CD8-positive, alpha-beta memory T cell (primary cell): ENCODE measurements around the gene RSL1D1. TPM values are rescaled to one million over a fixed set of nuclear protein-coding genes. Genes with fewer than 3 reads are reported as not detected.
A peak's percentile ranks its signal among the peaks of the same experiment; 100 is the strongest.

ENCODE experiments used
- CTCF ChIA-PET: fragments of 350-600 bp; sonication (Branson Sonifier 250); formaldehyde crosslinking; loops from one replicate; lab custom pipeline; 2021; ENCODE audit warnings: antibody characterized with exemption; lab: Charles Lee
- POLR2A ChIA-PET: fragments of 350-600 bp; sonication (Branson Sonifier 250); formaldehyde crosslinking; loops from one replicate; lab custom pipeline; 2021; ENCODE audit warnings: antibody characterized with exemption; lab: Charles Lee
- DNase-seq, 5 donors: peaks; one replicate each; pipeline versions ENCODE4 v3.0.0 to v3.0.0-alpha.2; 2020 to 2022; ENCODE audit warnings: mixed read lengths in 1 of 5
- H3K27ac ChIP-seq: one replicate; pipeline ENCODE4 v1.7.0; 2013; ENCODE audit warnings: low read depth, mild to moderate bottlenecking, low read length, moderate library complexity
- H3K27me3 ChIP-seq: 2 replicates; pipeline ENCODE4 v1.7.0; 2013; ENCODE audit warnings: low read length, mild to moderate bottlenecking; ENCODE audit not compliant: insufficient read depth, poor library complexity, severe bottlenecking
- H3K36me3 ChIP-seq: 2 replicates; pipeline ENCODE4 v1.7.0; 2013; ENCODE audit warnings: mild to moderate bottlenecking, low read length, moderate library complexity; ENCODE audit not compliant: insufficient read depth
- H3K4me1 ChIP-seq: 2 replicates; pipeline ENCODE4 v1.7.0; 2013; ENCODE audit warnings: mild to moderate bottlenecking, low read length, moderate library complexity; ENCODE audit not compliant: insufficient read depth
- H3K4me3 ChIP-seq: 2 replicates; pipeline ENCODE4 v1.7.0; 2013; ENCODE audit warnings: mild to moderate bottlenecking, low read length
- H3K9me3 ChIP-seq: 2 replicates; pipeline ENCODE4 v1.7.0; 2013; ENCODE audit warnings: mild to moderate bottlenecking, low read length
- H3K27ac Mint-ChIP-seq, 8 donors: one replicate each; pipeline ENCODE4 v1.8.0; 2020 to 2021; ENCODE audit warnings: mixed read lengths in 8 of 8, mild to moderate bottlenecking in 6 of 8, inconsistent platforms in 3 of 8, moderate library complexity in 3 of 8
- H3K27me3 Mint-ChIP-seq, 2 donors: one replicate each; pipeline ENCODE4 v1.8.0; 2020 to 2021; ENCODE audit warnings: mixed read lengths in 2 of 2, mild to moderate bottlenecking in 1 of 2, moderate library complexity in 1 of 2
- H3K36me3 Mint-ChIP-seq, 3 donors: one replicate each; pipeline ENCODE4 v1.8.0; 2020 to 2021; ENCODE audit warnings: mixed read lengths in 3 of 3, inconsistent platforms in 1 of 3, mild to moderate bottlenecking in 1 of 3
- H3K4me1 Mint-ChIP-seq, 3 donors: one replicate each; pipeline ENCODE4 v1.8.0; 2020 to 2021; ENCODE audit warnings: mixed read lengths in 3 of 3, inconsistent platforms in 1 of 3, mild to moderate bottlenecking in 1 of 3
- H3K4me3 Mint-ChIP-seq, 7 donors: one replicate each; pipeline ENCODE4 v1.8.0; 2020 to 2021; ENCODE audit warnings: mixed read lengths in 7 of 7, mild to moderate bottlenecking in 6 of 7, moderate library complexity in 4 of 7, inconsistent platforms in 2 of 7
- H3K9me3 Mint-ChIP-seq, 5 donors: one replicate each; pipeline ENCODE4 v1.8.0; 2020 to 2022; ENCODE audit warnings: mixed read lengths in 5 of 5, mild to moderate bottlenecking in 3 of 5, moderate library complexity in 2 of 5, inconsistent platforms in 1 of 5
- polyA plus RNA-seq: library from polyadenylated mRNA; unstranded; fragments of 300-500 nt; fragmentation: Illumina TruSeq; gene quantifications from one replicate; pipeline ENCODE4 v1.2.3, GENCODE V29; 2021
- total RNA-seq, 2 experiments: library from RNA; stranded (reverse); gene quantifications; one replicate each; pipeline ENCODE4 v1.2.3, GENCODE V29; 2021

RSL1D1 gene
- total and polyA plus RNA-seq, 3 experiments from 2014 or later, result 265 to 362 (median 355) TPM

- Mint-ChIP-seq H3K4me3 (no peak overlapping the region), H3K27me3 (no peaks in the 10 kb centered on the region), H3K4me1 (peaks cover 0 to 5% (median 0%) of the 10 kb centered on the region in 3 donors), H3K27ac (peak overlapping the region in 1 of 8 donors; percentile 20), H3K9me3 (no peaks in the 10 kb centered on the region), H3K36me3 (peaks cover 9 to 81% (median 19%) of the 10 kb centered on the region in 3 donors)
- ChIA-PET CTCF (no interaction called here), POLR2A (no interaction called here)
- Histone ChIP-seq H3K27me3 (no peaks in the 10 kb centered on the region), H3K36me3 (peaks cover 42% of the 10 kb centered on the region), H3K9me3 (no peaks in the 10 kb centered on the region), H3K27ac (no peak overlapping the region), H3K4me1 (no peaks in the 10 kb centered on the region), H3K4me3 (no peak overlapping the region)
- DNase-seq, result no peak
Measured at GRCh38 chr16:11884035-11884434, 32.7 kb upstream of the RSL1D1 start.

GRCh38 chr16:11880007-11880406 lies 28.7 kb upstream of the RSL1D1 start:
- Mint-ChIP-seq H3K27ac (no peak overlapping the region), H3K36me3 (peaks cover 2 to 78% (median 21%) of the 10 kb centered on the region in 3 donors), H3K27me3 (no peaks in the 10 kb centered on the region), H3K4me3 (no peak overlapping the region), H3K9me3 (no peaks in the 10 kb centered on the region), H3K4me1 (peaks cover 0 to 5% (median 0%) of the 10 kb centered on the region in 3 donors)
- no peaks in the 10 kb centered on the region for H3K27me3 ChIP-seq
- peaks cover 51% of the 10 kb centered on the region for H3K36me3 ChIP-seq
- no peak overlapping the region for H3K4me3 ChIP-seq
- no peaks in the 10 kb centered on the region for H3K9me3 ChIP-seq
- H3K27ac ChIP-seq, result no peak overlapping the region
- POLR2A ChIA-PET, result no interaction called here
- H3K4me1 ChIP-seq, result no peaks in the 10 kb centered on the region
- CTCF ChIA-PET, result no interaction called here
- no peak for DNase-seq

DNA sequence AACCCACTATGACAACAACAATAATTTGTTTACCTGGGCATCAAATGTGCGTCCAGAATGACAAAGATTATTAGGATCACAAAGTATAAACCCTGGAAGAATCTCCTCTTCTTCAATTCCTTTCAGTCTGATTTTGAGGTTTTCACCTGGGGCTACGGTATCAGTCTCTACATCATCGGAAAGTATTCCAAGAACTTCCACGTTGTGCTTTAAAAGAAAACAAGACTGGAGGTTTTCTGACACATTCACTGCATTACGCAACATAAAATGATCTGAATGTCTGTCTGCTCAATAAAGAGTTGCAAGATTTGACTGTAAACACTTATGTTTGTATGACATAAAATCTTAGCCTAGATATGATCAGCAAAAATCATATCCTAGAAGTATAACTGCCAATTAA lies 26.0 kb upstream of the RSL1D1 start:
- DNase-seq, result no peak
- ChIA-PET POLR2A (no interaction called here), CTCF (no interaction called here)
- Histone ChIP-seq H3K9me3 (no peaks in the 10 kb centered on the region), H3K27ac (no peak overlapping the region), H3K4me1 (no peaks in the 10 kb centered on the region), H3K36me3 (peaks cover 45% of the 10 kb centered on the region), H3K4me3 (no peak overlapping the region), H3K27me3 (no peaks in the 10 kb centered on the region)
- Mint-ChIP-seq H3K4me3 (no peak overlapping the region), H3K27ac (peak overlapping the region in 2 of 8 donors; percentile 17 to 18), H3K9me3 (no peaks in the 10 kb centered on the region), H3K4me1 (peaks cover 0 to 5% (median 0%) of the 10 kb centered on the region in 3 donors), H3K36me3 (peaks cover 0 to 83% (median 27%) of the 10 kb centered on the region in 3 donors), H3K27me3 (no peaks in the 10 kb centered on the region)

GRCh38 chr16:11876306-11876705 lies 25.0 kb upstream of the RSL1D1 start:
- Histone ChIP-seq H3K36me3 (peaks cover 36% of the 10 kb centered on the region), H3K4me1 (no peaks in the 10 kb centered on the region), H3K27ac (no peak overlapping the region), H3K27me3 (no peaks in the 10 kb centered on the region), H3K9me3 (no peaks in the 10 kb centered on the region), H3K4me3 (no peak overlapping the region)
- peak overlapping the region in 2 of 8 donors; percentile 18 to 27 for H3K27ac Mint-ChIP-seq
- H3K4me1 Mint-ChIP-seq, result peaks cover 0 to 5% (median 0%) of the 10 kb centered on the region in 3 donors
- H3K27me3 Mint-ChIP-seq, result no peaks in the 10 kb centered on the region
- ChIA-PET POLR2A (no interaction called here), CTCF (no interaction called here)
- H3K9me3 Mint-ChIP-seq, result no peaks in the 10 kb centered on the region
- no peak overlapping the region for H3K4me3 Mint-ChIP-seq
- no peak for DNase-seq
- peaks cover 0 to 81% (median 25%) of the 10 kb centered on the region in 3 donors for H3K36me3 Mint-ChIP-seq

- Histone ChIP-seq H3K36me3 (peaks cover 36% of the 10 kb centered on the region), H3K9me3 (no peaks in the 10 kb centered on the region), H3K4me1 (no peaks in the 10 kb centered on the region), H3K27me3 (no peaks in the 10 kb centered on the region), H3K4me3 (no peak overlapping the region), H3K27ac (no peak overlapping the region)
- DNase-seq, result no peak
- Mint-ChIP-seq H3K27me3 (no peaks in the 10 kb centered on the region), H3K27ac (peak overlapping the region in 1 of 8 donors; percentile 39), H3K9me3 (no peaks in the 10 kb centered on the region), H3K4me1 (peaks cover 0 to 5% (median 0%) of the 10 kb centered on the region in 3 donors), H3K36me3 (peaks cover 0 to 80% (median 25%) of the 10 kb centered on the region in 3 donors), H3K4me3 (no peak overlapping the region)
- CTCF ChIA-PET, result no interaction called here
- POLR2A ChIA-PET, result interaction anchor here (0.5 kb wide), 1 partner anchor 9 kb away, joined by 3 read pairs; no protein-coding TSS in a partner anchor
Measured at GRCh38 chr16:11875721-11876120, 24.4 kb upstream of the RSL1D1 start.

- Histone ChIP-seq H3K27ac (no peak overlapping the region), H3K4me3 (no peak overlapping the region), H3K9me3 (no peaks in the 10 kb centered on the region), H3K36me3 (peaks cover 18% of the 10 kb centered on the region), H3K27me3 (no peaks in the 10 kb centered on the region), H3K4me1 (no peaks in the 10 kb centered on the region)
- no peak for DNase-seq
- no peaks in the 10 kb centered on the region for H3K27me3 Mint-ChIP-seq
- peaks cover 0 to 74% (median 19%) of the 10 kb centered on the region in 3 donors for H3K36me3 Mint-ChIP-seq
- no peak overlapping the region for H3K4me3 Mint-ChIP-seq
- peaks cover 0 to 6% (median 0%) of the 10 kb centered on the region in 3 donors for H3K4me1 Mint-ChIP-seq
- H3K27ac Mint-ChIP-seq, result peak overlapping the region in 4 of 8 donors; percentile 30 to 42 (median 36)
- ChIA-PET CTCF (no interaction called here), POLR2A (no interaction called here)
- H3K9me3 Mint-ChIP-seq, result no peaks in the 10 kb centered on the region
Measured at GRCh38 chr16:11871193-11871592, 19.9 kb upstream of the RSL1D1 start.

DNA sequence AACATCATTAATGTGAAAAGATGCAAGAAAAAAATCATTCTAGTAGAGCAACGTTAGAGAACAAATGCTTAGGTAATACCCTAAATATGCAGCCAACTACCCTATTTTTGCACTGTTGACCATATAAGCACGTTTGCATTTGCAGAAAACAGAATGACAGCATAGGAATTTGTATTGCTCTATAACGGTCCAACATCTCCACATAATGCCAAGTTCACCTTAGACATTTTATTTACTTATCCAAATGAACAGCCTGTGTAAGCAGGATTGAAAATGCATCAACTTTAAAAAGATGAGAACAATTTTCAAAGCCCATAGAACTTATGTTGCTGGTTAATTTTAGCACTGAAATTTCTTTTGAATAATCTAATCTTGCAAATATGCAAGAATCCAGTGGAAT lies 19.1 kb upstream of the RSL1D1 start:
- H3K9me3 Mint-ChIP-seq, result no peaks in the 10 kb centered on the region
- no peak overlapping the region for H3K27ac ChIP-seq
- DNase-seq, result no peak
- H3K4me1 Mint-ChIP-seq, result peaks cover 0 to 10% (median 5%) of the 10 kb centered on the region in 3 donors
- no peaks in the 10 kb centered on the region for H3K27me3 Mint-ChIP-seq
- H3K36me3 ChIP-seq, result peaks cover 10% of the 10 kb centered on the region
- no peaks in the 10 kb centered on the region for H3K27me3 ChIP-seq
- no peaks in the 10 kb centered on the region for H3K9me3 ChIP-seq
- peaks cover 0 to 66% (median 13%) of the 10 kb centered on the region in 3 donors for H3K36me3 Mint-ChIP-seq
- POLR2A ChIA-PET, result no interaction called here
- no peak overlapping the region for H3K4me3 ChIP-seq
- H3K27ac Mint-ChIP-seq, result no peak overlapping the region
- H3K4me1 ChIP-seq, result no peaks in the 10 kb centered on the region
- CTCF ChIA-PET, result no interaction called here
- no peak overlapping the region for H3K4me3 Mint-ChIP-seq

DNA sequence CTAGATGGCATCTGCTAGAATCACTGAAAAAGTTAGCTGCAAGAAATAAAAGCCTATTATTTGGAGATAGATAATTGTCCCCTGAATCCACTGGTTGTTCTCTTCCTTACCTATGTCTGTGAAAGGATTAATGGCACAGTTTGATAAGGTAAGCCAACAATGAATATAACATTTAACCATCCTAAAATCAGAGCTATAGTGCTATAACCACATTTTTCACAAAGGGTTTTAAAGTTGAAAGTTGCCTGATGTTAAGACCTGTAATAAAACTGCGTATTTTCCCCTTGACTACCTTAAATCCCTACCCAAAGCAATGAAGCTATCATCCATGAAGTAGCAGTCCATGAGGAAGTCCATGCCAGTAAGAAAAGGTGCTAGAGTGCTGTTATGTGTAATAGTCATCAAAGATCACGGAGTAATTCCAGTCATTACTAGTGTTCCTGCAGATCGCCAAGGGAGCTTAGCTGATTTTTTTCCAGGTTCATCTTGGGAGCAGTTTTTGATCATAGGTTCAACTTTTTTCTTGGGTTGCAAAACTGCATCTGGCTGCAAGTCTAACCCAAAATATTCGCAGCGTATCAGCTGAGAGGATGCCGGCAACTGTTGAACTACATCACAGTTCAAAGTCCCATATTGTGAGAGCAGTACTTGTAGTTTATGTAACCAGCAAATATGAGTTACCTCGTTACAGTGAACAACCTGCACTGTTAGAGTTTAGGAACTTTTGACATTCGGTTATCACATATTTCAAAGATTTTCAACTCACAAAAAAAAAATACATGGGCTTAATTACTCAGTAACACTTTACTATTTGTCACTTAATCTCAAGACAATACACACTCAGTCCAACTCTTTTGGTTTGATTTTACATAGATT lies 18.2 kb upstream of the RSL1D1 start:
- ChIA-PET POLR2A (no interaction called here), CTCF (interaction anchor here (2.1 kb wide), 1 partner anchor 199 kb away, joined by 5 read pairs; no protein-coding TSS in a partner anchor)
- Histone ChIP-seq H3K9me3 (no peaks in the 10 kb centered on the region), H3K4me3 (no peak overlapping the region), H3K4me1 (no peaks in the 10 kb centered on the region), H3K27ac (no peak overlapping the region), H3K27me3 (no peaks in the 10 kb centered on the region), H3K36me3 (peaks cover 5% of the 10 kb centered on the region)
- Mint-ChIP-seq H3K4me3 (no peak overlapping the region), H3K9me3 (no peaks in the 10 kb centered on the region), H3K36me3 (peaks cover 0 to 58% (median 10%) of the 10 kb centered on the region in 3 donors), H3K4me1 (peaks cover under 1 to 14% (median 13%) of the 10 kb centered on the region in 3 donors), H3K27ac (peak overlapping the region in 6 of 8 donors; percentile 4 to 50 (median 22)), H3K27me3 (no peaks in the 10 kb centered on the region)
- no peak for DNase-seq
